IPS DF 4.7 (cell line): Measurements from ENCODE around the gene KRTAP12-2.

ENCODE experiments used
- DNase-seq: peaks from one replicate; pipeline ENCODE4 v3.0.0-alpha.2; 2013; ENCODE audit warnings: low spot score; ENCODE audit errors: extremely low read depth

Gene KRTAP12-2, protein sequence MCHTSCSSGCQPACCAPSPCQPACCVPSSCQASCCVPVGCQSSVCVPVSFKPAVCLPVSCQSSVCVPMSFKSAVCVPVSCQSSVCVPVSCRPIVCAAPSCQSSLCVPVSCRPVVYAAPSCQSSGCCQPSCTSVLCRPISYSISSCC

DNA sequence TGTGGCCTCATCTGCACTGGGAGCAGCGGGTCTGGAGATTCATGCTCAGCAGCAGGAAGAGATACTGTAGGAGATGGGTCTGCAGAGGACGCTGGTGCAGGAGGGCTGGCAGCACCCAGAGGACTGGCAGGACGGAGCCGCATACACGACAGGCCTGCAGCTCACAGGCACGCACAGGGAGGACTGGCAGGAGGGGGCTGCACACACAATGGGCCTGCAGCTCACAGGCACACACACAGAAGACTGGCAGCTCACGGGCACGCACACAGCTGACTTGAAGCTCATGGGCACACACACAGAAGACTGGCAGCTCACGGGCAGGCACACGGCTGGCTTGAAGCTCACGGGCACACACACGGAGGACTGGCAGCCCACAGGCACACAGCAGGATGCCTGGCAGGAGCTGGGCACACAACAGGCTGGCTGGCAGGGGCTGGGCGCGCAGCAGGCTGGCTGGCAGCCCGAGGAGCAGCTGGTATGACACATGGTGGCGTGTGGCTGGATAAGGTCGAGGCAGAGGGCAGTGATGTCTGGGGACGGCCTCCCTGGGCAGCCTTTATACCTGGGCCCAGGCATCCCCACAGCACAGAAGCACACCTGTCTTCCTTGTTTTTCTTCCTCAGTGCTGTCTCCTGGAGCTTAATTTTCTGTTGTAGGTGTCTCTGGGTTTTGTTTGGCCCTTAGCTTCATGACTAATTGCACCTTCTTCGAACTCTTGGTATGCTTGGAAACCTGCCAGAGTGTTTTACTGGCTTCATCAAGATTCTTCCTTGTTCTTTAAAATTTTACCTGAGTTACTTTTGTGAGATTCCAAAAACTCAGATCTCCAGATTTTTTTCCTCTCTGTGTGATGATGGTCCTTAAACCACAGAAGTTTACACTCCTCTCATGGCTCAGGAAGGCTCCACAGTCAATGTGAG is at the start of gene KRTAP12-2:
Gene KRTAP12-2 (minus strand): TSS at position 527 of the 920 bp plus-strand sequence. CDS start 41 bp downstream, at position 486.
- no peak for DNase-seq

DNA sequence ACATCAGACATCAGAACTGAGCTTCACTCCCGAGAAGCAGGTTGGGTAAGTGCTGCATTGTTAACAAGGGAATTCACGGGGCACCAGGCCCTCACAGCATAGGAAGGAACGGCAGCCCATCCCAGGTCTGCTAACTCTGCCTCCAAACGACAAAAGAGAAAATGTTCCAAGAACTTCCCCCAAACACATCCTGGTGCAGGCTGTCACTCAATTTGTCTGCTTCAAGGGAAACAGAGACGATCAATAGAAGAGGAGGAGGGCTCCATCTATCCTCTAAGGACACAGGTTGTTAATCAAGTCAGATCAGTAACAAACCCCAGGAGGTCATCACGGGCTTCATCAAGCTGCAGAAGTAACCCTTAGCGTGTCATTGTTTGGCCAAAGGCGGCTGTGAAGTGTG is 48.2 kb upstream of the KRTAP12-2 start:
- DNase-seq, result no peak

- DNase-seq, result no peak
These were observed 47.1 kb upstream of the KRTAP12-2 start for GRCh38 chr21:44713846-44714245.

DNA sequence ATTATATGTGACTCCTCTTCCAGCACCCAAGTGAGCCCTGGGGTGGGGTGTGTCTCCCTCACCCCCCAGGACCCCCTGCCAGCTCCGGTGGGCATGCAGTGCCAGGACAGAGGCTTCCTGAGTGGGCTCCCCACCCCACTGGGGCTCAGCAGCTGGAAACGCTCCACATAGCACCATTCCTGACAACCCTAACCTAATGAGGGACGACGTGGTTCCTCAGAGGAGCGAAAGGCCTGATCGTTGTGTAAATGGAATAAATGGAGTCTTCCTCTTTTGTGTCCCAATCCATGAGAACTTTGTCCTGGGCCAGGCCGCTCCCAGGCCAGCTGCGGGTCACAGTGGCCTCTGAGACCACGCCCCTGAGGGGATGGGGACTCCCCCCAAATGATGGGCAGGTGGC is 46.4 kb upstream of the KRTAP12-2 start:
- no peak for DNase-seq

GRCh38 chr21:44712203-44713028 is 45.7 kb upstream of the KRTAP12-2 start:
- DNase-seq, result no peak

GRCh38 chr21:44711327-44712202 is 44.8 kb upstream of the KRTAP12-2 start, which contains the start of gene TSPEAR:
TSS of gene TSPEAR (minus strand) at chr21:44711572. CDS start at chr21:44711514, 58 bp downstream.
- no peak for DNase-seq

- no peak for DNase-seq
These were observed 44.1 kb upstream of the KRTAP12-2 start for GRCh38 chr21:44710756-44711326.

DNA sequence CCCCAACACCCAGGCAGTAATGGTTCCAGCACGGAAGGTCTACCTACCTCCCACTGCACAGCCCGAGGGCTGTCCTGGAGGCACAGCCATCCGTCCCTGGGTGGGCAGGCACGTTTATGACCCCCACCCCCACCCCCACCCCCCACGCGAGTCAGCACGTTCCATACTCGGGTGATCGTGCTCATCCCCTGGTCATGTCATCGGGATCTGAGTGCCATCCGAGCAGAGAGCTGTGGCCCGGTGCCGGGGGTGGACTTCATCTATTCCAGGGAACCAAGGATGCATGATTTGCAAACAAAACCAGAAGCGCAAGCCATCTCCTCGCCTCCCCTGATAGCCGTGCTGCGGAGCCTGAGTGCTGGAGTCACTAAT is 43.6 kb upstream of the KRTAP12-2 start:
- DNase-seq, result no peak

- DNase-seq, result no peak
These were observed 42.9 kb upstream of the KRTAP12-2 start for GRCh38 chr21:44709426-44710293.

DNA sequence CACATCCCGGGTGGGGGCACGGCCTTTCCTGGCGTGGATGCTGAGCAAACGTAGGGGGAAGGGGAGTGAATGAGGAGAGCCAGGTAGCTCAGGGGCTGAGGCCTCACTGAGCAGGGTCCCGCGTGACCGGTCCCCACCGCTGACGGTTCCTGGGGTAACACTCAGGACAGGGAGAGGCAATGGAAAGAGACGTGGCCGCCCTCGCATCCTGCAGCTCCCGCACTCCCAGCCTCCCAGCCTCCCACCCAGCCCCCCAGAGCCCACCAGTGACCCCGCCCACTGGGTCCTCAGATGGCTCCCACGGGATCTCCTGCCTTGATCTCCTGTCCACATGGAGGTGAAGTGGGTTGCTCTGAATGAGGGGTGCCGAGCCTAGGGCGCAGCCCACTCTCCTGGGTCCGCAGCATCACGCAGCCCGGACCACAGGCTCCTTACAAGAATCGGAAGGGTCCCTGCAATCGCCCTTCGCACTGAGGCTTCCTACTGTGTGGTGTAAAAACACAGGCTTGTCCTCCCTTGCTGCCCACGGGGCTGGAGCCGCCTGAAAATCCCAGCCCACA is 42.2 kb upstream of the KRTAP12-2 start:
- DNase-seq, result no peak

- DNase-seq, result no peak
These were observed 41.6 kb upstream of the KRTAP12-2 start for GRCh38 chr21:44708213-44708865.

- DNase-seq, result no peak
These were observed 40.2 kb upstream of the KRTAP12-2 start for GRCh38 chr21:44706706-44707581.

DNA sequence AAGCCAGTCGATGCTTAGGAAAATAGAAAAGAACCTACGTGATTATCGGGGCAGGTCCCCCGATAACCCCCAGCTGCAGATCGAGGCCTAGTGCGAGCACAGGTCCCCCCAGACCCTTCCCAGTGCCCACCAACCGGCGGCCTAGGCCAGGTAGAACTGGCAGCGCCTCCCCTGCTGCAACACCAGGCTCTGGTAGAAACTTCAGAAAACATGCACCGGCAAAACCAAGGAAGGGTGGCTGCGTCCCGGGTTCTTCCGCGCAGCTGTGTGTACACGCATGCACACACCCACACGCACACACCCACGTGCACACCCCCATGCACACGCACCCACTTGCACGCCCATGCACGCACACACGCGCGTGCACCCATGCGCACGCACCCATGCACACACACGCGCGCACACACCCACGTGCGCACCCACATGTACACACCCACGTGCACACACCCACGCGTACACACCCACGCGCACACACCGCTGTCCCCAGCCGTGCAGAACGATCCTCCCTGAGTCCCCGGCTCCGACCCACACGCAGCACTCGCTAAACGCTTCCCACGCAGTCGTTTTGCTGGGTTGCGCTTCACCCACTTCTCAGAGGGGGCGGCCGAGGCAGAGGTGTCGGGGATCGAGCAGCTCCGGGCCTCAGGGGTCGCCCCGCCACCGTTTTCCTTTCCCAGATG is 39.4 kb upstream of the KRTAP12-2 start:
- DNase-seq, result no peak

DNA sequence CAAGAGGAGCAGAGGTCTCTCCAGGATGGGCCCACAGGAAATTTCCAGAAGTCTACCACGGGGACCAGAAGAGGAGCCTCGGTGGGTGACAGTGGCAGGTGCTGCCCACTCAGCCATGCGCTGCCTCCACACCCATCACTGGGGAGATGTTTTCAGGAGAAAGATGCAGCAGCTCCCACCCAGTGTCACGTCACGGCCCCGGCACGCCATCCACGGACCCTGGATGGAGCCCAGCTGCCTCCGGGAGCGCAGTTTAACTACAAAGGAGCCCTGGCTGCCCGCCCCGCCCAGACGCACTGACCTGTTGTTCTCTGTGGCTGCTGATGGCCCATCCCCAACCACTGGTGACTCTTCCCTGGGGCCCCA is 37.9 kb upstream of the KRTAP12-2 start:
- no peak for DNase-seq

GRCh38 chr21:44703731-44704635 is 37.3 kb upstream of the KRTAP12-2 start:
- no peak for DNase-seq
